A549 treated with AZD9567 at 1 μM for 4 hours (cell line): ENCODE measurements around the gene TMC2. TPM values are rescaled to one million over a fixed set of nuclear protein-coding genes. Genes with fewer than 3 reads are reported as not detected.

ENCODE experiments used
- total RNA-seq: library from RNA; stranded (reverse); fragments of 200-300 nt; extraction: Qiagen RNA extraction; gene quantifications from 5 replicates; pipeline ENCODE4 v1.2.3, GENCODE V29; 2022; ENCODE audit not compliant: insufficient read depth

Gene TMC2
- not detected in 5 replicates for total RNA-seq

GRCh38 chr20:2536560-2536986 is at the start of gene TMC2:
Gene TMC2, plus strand, starts transcription at chr20:2536573. Its CDS starts 49 bp downstream, at chr20:2536622.

GRCh38 chr20:2508631-2509467 is 27.5 kb upstream of the TMC2 start, which contains the start of gene ZNF343:
Gene ZNF343, minus strand, starts transcription at chr20:2508915. Its CDS starts 15,020 bp downstream, at chr20:2493895.

GRCh38 chr20:2651772-2652723 is 115.7 kb downstream of the TMC2 start, which contains the start of gene NOP56:
Gene NOP56, plus strand, starts transcription at chr20:2652632. Its CDS starts 29 bp downstream, at chr20:2652661.

DNA sequence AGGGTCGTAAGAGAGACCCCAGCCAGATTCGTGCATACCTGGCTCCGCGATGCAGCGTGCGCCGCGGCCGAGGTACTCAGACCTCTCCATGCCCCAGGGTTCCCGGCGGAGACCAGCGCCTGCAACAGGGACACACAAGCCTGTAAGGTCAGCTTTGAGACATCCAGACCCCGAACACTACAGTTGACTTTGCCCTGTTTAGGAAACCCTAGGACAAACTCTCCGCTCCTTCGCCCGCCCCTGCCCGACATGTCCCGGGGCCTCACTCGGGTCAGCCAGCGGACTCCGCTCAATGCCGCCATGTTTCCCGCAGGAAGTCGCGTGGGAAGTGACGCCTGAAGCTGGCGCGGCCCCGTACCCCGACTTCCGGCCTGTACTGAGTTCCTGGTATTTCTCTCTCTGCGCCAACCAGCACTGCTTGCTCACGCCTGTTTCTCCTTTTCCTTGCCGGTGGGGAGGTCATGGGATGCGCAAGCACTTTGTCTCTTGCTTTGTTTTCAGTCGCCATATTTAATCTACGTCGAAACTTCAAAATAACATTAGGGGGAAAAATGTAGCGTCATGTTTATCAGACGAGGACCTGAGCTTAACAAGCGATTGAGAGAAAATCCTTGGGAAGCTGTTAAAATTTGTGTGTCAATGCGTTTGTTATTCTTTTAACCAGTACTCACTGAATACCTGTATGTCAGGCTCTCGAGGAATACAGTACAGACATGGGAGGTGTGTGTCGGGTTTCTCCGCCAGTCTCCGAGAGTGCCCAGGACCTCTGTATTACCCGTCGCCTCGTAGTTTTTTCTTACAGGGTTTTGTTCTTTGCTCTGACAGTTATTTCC is 127.7 kb downstream of the TMC2 start, which contains the start of gene IDH3B:
Gene IDH3B (minus strand): TSS at position 330 of the 833 bp plus-strand sequence. CDS start 28 bp downstream, at position 302.

Other genes with a start within 250 kb of the TMC2 start
- 0.06 to 0.07 TPM in 2 of 5 replicates, not detected in the others for gene TGM3, start 240.6 kb upstream of the TMC2 start, total RNA-seq
- gene TGM6, start 155.7 kb upstream of the TMC2 start, total RNA-seq: not detected in 5 replicates
- gene SNRPB, start 65.8 kb upstream of the TMC2 start, total RNA-seq: 782 to 1,063 TPM (median 982 TPM) in 5 replicates
- gene ZNF343, start 27.7 kb upstream of the TMC2 start, total RNA-seq: 11.0 to 14.2 TPM (median 13.4 TPM) in 5 replicates
- 638 to 714 TPM (median 679 TPM) in 5 replicates for gene NOP56, start 116.1 kb downstream of the TMC2 start, total RNA-seq
- gene IDH3B, start 127.6 kb downstream of the TMC2 start, total RNA-seq: 131 to 161 TPM (median 133 TPM) in 5 replicates
- 1.00 to 2.9 TPM (median 2.4 TPM) in 5 replicates for gene EBF4, start 156.2 kb downstream of the TMC2 start, total RNA-seq